GM15510 (cell line): ENCODE results near the gene CEACAM16.

ENCODE experiments used
- POLR2A ChIP-seq: IDR thresholded peaks from 3 replicates; pipeline ENCODE4 v1.6.1; 2011; ENCODE audit warnings: borderline replicate concordance; ENCODE audit not compliant: insufficient read length; ENCODE audit errors: extremely low read depth

Gene CEACAM16

DNA sequence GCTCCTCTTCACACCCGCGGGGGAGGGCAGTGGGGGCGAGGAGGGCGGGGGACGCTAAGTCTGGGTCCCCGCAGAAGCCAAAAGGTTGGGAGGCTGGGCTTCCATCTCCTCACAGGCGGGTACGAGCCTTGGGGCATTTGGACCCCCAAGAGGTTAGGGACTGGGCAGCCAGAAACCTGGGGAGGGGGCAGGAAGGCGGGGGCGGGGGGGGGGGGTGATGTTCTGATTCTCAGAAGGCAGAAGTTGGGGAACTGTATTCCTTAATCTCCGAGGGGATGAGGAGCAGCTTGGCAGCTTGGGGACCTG is 54.6 kb downstream of the CEACAM16 start:
- no peak for TF ChIP-seq POLR2A

DNA sequence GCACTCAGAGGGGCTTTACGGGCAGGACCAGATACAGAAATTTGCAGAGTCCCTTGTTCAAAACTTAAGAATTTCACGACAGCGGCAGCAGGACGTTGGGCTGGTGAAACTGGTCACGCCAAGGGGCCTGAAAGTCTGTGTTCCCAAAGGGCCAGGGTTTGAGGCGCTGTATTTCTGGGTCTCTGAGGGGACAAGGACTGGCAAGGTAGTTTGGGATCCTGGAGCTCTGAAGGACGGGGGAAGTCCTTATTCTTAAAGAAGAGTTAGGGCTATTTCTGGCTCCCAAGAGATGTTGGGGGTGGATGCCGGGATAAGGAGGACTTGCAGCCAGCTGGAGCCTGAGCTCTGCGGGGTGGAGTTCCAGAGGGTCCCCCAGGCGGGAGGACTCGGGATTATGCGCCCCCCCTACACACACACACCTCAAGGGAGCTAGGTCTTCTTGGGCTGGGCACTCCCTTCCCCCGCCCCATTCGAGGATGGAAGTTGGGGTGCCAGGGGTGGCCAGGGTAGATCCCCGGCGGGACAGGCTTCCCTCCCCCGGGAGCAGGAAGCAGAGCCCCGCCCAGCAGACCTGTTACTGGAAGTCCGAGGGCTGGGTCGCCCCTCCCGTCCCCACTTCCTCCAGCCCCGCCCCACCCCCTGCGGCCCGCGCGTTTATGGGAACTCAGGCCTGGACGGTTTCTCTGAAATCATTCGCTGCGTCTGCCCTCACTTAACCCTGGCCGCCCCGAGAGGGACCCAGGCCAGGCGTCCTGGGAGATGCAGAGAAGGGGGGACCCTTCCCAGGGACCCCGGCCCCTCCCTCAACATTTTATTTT is 55.2 kb downstream of the CEACAM16 start:
- TF ChIP-seq POLR2A: peak; percentile 66

DNA sequence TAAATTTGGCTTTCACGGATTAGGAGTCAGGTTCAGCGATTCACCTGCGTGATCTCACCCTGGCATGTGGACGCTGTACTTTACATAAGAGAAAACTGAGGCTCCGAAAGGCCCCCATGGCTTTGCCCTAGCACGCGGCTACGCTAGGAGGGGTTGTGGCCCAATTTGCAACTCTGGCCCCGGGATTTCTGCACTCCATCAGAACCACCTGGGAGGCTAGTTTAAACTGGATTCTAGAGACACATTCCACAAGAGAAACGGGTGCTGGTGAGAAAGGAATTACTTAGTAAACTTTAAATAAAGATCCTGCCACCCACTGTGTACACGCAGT is 55.8 kb downstream of the CEACAM16 start:
- no peak for TF ChIP-seq POLR2A

DNA sequence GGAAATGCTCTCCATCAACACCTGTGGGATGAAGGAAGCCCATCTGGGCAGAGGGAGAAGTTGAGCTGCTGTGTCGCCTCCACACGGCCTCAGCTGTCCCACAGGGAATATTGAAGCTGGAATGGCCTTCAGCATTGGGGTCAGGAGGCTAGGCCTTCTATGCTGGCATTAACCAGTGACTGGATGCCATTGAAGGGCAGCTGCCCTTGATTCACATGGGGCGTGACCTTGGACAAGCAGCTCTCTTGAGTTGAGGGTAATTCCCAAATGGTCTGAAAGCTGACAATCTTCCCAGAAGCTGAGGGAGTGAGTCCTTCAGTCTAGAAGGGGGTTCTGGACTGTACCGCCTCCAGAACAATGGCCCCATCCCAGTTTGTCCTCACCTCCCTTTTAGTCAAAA is 56.3 kb downstream of the CEACAM16 start:
- TF ChIP-seq POLR2A: no peak

DNA sequence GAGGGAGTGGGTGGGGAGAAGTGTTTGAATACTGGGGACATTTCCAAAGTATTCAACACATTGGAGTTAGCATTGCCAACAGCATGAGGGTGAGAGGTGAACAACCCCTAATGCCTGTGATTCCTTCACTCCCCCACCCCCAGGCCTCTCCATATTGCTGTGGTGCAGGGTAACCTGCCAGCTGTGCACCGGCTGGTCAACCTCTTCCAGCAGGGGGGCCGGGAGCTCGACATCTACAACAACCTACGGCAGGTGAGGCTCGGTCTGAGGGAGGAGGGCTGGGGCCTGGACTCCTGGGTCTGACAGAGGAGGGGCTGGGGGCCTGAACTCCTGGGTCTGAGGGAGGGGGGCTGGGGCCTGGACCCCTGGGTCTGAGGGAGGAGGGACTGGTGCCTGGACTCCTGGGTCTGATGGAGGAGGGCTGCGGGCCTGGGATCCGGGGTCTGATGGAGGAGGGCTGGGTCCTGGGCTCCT is 57.2 kb downstream of the CEACAM16 start:
- TF ChIP-seq POLR2A: no peak

DNA sequence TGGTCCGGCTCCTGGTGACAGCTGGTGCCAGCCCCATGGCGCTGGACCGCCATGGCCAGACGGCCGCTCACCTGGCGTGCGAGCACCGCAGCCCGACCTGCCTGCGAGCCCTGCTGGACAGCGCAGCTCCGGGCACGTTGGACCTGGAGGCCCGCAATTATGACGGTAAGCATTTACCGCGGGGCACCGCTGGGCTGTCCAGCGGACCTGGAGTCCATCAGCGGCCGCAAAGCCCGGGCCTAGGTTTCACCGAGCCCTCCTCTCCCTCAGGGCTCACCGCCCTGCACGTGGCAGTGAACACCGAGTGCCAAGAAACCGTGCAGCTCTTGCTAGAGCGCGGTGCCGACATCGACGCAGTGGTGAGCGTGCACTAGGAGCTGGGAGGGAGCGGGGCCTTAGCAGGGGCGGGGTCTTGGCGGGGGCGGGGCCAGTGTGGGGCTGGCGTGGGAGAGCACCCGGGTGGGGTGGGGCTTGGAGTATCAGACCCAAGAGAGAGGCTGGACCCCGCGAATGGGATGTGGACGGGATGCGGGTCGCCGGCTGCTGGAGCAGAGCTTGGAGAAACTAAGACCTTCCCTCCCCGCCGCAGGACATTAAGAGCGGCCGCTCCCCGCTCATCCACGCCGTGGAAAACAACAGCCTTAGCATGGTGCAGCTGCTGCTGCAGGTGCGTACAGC is 58.2 kb downstream of the CEACAM16 start:
- TF ChIP-seq POLR2A: no peak

DNA sequence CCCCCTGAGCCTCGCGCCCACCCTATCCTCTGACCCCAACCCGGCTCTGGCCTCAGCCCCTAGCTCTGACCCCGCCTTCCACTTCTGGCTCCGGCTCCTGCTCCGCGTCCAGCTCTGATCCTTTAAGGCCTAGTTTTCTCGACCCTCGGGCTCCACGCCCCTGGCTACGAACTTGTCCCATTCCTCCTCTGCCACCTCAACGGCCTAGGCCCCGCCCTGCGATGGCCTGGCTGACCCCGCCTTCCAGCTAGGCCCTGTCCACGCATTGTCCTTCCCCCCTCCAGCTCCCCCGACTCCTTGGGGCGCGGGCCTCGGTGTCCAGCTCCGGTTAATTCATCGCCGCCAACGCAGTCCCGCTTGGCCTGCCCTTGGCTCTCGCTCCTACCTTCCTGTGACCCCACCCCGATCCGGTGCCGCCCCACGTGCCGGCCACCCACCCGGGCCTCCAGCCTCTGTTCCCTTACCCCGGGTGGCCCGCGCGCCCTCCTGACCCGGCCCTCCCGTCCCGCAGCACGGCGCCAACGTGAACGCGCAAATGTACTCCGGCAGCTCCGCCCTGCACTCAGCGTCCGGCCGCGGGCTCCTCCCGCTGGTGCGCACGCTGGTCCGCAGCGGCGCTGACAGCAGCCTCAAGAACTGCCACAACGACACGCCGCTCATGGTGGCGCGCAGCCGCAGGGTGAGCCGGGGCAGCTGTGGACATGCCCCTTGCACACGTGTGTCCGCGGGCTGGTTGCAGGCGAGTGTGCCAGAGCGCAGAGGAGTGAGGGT is 59.0 kb downstream of the CEACAM16 start:
- no peak for TF ChIP-seq POLR2A

DNA sequence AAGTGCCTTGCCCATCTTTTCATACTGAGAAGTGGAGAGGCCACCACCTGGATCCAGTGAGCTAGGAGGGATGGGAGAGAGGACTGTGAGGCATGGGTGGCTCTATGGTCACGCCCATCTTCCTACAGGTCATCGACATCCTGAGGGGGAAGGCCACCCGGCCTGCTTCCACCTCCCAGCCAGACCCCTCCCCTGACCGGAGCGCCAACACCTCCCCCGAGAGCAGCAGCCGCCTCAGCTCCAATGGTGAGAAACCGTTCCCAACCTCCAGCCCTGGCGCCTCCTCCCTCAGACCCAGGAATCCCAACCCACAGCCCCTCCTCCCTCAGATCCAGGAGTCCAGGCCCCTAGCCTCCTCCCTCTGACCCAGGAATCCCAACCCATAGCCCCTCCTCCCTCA is 59.6 kb downstream of the CEACAM16 start:
- TF ChIP-seq POLR2A: no peak

DNA sequence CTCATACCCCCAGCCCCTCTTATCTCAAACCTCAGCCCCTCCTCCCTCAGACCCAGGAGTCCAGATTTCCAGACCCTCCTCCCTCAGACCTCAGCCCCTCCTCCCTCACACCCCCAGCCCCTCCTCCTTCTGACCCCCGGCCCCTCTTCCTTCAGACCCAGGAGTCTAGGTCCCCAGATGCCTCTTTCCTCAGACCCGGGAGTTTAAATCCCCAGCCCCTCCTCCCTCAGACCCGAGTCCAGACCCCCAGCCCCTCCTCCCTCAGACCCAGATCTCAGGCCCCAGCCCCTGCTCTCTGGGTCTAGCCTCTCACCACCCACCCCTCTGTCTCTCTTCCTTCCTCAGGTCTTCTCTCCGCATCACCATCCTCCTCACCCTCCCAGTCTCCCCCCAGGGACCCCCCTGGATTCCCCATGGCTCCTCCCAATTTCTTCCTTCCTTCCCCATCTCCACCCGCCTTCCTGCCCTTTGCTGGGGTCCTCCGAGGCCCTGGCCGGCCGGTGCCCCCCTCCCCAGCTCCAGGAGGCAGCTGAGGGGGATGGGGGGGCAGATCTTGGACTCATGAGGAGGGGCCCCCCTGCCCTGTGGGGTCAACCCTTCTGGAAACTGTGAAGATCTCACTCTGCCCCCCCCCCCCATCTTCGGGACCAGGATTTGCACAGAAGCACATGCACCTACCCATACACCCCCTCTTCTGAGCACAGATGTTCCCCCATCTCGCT is 60.3 kb downstream of the CEACAM16 start:
- no peak for TF ChIP-seq POLR2A
